H1 (cell line): ENCODE measurements around the gene PET100. TPM values are rescaled to one million over a fixed set of nuclear protein-coding genes. Genes with fewer than 3 reads are reported as not detected.
A peak's percentile ranks its signal among the peaks of the same experiment; 100 is the strongest.

Source experiments
- CTCF ChIA-PET: fragments of 300-600 bp; sonication (Branson Sonifier 250); formaldehyde crosslinking; loops from one replicate; lab custom pipeline; 2021; ENCODE audit not compliant: partially characterized antibody; lab: Charles Lee
- POLR2A ChIA-PET: fragments of 300-600 bp; sonication (Branson Sonifier 250); formaldehyde crosslinking; loops from one replicate; lab custom pipeline; 2021; ENCODE audit warnings: inconsistent platforms; ENCODE audit not compliant: partially characterized antibody; lab: Charles Lee
- DNase-seq, 2 experiments: peaks; one replicate each; pipeline versions ENCODE4 v3.0.0 to v3.0.0-alpha.2; 2010 to 2022; ENCODE audit warnings: low spot score in 2 of 2, low read depth in 1 of 2, mixed read lengths in 1 of 2
- FAIRE-seq: peaks from 2 replicates; lab custom pipeline; 2011; peaks lifted over from hg19 to GRCh38; lab: Jason Lieb, UNC
- H2AFZ ChIP-seq: 2 replicates; pipeline ENCODE4 v1.8.1; 2012; ENCODE audit warnings: low read length, inconsistent platforms
- H2AK5ac ChIP-seq: 2 replicates; pipeline ENCODE4 v1.6.1; 2013; ENCODE audit warnings: low read depth, low read length
- H2BK120ac ChIP-seq: replicated peaks from 2 replicates; pipeline ENCODE3; 2013; ENCODE audit warnings: low read depth, low read length, inconsistent platforms
- H2BK12ac ChIP-seq: 2 replicates; pipeline ENCODE4 v1.6.1; 2013; ENCODE audit warnings: low read depth, low read length
- H2BK15ac ChIP-seq: 2 replicates; pipeline ENCODE4 v1.6.1; 2013; ENCODE audit warnings: low read length
- H2BK20ac ChIP-seq: 2 replicates; pipeline ENCODE4 v1.6.1; 2013; ENCODE audit warnings: low read length
- H2BK5ac ChIP-seq: 2 replicates; pipeline ENCODE4 v1.6.1; 2013; ENCODE audit warnings: low read depth, low read length
- H3K14ac ChIP-seq: 2 replicates; pipeline ENCODE4 v1.6.1; 2013; ENCODE audit warnings: inconsistent platforms; ENCODE audit not compliant: insufficient read length
- H3K18ac ChIP-seq: 2 replicates; pipeline ENCODE4 v1.6.1; 2013; ENCODE audit warnings: low read length; ENCODE audit errors: extremely low read depth
- H3K23ac ChIP-seq: 2 replicates; pipeline ENCODE4 v1.6.1; 2013; ENCODE audit warnings: inconsistent platforms; ENCODE audit not compliant: insufficient read length
- H3K23me2 ChIP-seq: 2 replicates; pipeline ENCODE4 v1.6.1; 2013; ENCODE audit warnings: low read depth, low read length
- H3K27ac ChIP-seq: 2 replicates; pipeline ENCODE4 v1.6.1; 2011; ENCODE audit warnings: low read depth, low read length, inconsistent platforms
- H3K27me3 ChIP-seq, 4 experiments: replicated peaks in 1 of 4; 1 replicate in 1 of 4; 2 replicates in 3 of 4; pipeline versions ENCODE4 v1.6.1 to v1.8.1; 2011 to 2013; ENCODE audit warnings: low read length in 3 of 4, mild to moderate bottlenecking in 3 of 4, inconsistent platforms in 2 of 4, mixed read lengths in 2 of 4, moderate library complexity in 1 of 4; ENCODE audit not compliant: control insufficient read depth in 3 of 4, insufficient read depth in 3 of 4; ENCODE audit errors: extremely low read depth in 1 of 4
- H3K36me3 ChIP-seq, 4 experiments: 2 replicates each; pipeline versions ENCODE4 v1.6.1 to v1.8.1; 2011 to 2013; ENCODE audit warnings: mild to moderate bottlenecking in 4 of 4, low read length in 3 of 4, moderate library complexity in 2 of 4, control low read depth in 1 of 4, inconsistent platforms in 1 of 4; ENCODE audit not compliant: insufficient read depth in 4 of 4, control insufficient read depth in 2 of 4
- H3K4ac ChIP-seq: replicated peaks from 2 replicates; pipeline ENCODE3; 2013; ENCODE audit warnings: low read length, low read depth, mixed read lengths, inconsistent platforms; ENCODE audit not compliant: insufficient read length
- H3K4me1 ChIP-seq, 4 experiments: replicated peaks in 1 of 4; 1 replicate in 1 of 4; 2 replicates in 3 of 4; pipeline versions ENCODE4 v1.6.1 to v1.8.1; 2011 to 2013; ENCODE audit warnings: low read length in 3 of 4, inconsistent platforms in 2 of 4, mixed read lengths in 1 of 4; ENCODE audit not compliant: insufficient read depth in 4 of 4, control insufficient read depth in 3 of 4
- H3K4me2 ChIP-seq, 2 experiments: 2 replicates each; pipeline versions ENCODE4 v1.6.1 to v1.8.1; 2011 to 2013; ENCODE audit warnings: low read depth in 2 of 2, low read length in 2 of 2, control low read depth in 1 of 2, inconsistent platforms in 1 of 2, mild to moderate bottlenecking in 1 of 2; ENCODE audit not compliant: insufficient read depth in 1 of 2
- H3K4me3 ChIP-seq, 4 experiments: fragments of 200-600, 300-600 bp in 1 of 4; sonication (generic), shearing (Covaris generic), sonication (Bioruptor Twin) in 1 of 4; 2 replicates each; pipeline versions ENCODE4 v1.5.1 to v1.8.1; 2011 to 2016; ENCODE audit warnings: low read length in 4 of 4, low read depth in 3 of 4, control low read depth in 2 of 4, inconsistent platforms in 2 of 4, mild to moderate bottlenecking in 2 of 4, mixed read lengths in 1 of 4, moderate library complexity in 1 of 4; ENCODE audit not compliant: insufficient read depth in 2 of 4; ENCODE audit errors: extremely low read depth in 1 of 4
- H3K56ac ChIP-seq: replicated peaks from 2 replicates; pipeline ENCODE3; 2013; ENCODE audit warnings: low read depth, mild to moderate bottlenecking, mixed read lengths, low read length, inconsistent platforms; ENCODE audit not compliant: insufficient read length
- H3K79me1 ChIP-seq: 2 replicates; pipeline ENCODE4 v1.6.1; 2013; ENCODE audit warnings: low read depth, low read length, control low read depth
- H3K79me2 ChIP-seq, 2 experiments: 2 replicates each; pipeline versions ENCODE4 v1.6.1 to v1.8.1; 2012 to 2013; ENCODE audit warnings: low read length in 2 of 2, mild to moderate bottlenecking in 2 of 2, inconsistent platforms in 1 of 2; ENCODE audit not compliant: insufficient read depth in 2 of 2, control insufficient read depth in 1 of 2
- H3K9ac ChIP-seq, 4 experiments: replicated peaks in 1 of 4; 1 replicate in 1 of 4; 2 replicates in 3 of 4; pipeline versions ENCODE4 v1.6.1 to v1.8.1; 2011 to 2013; ENCODE audit warnings: low read depth in 3 of 4, low read length in 3 of 4, control low read depth in 2 of 4, mild to moderate bottlenecking in 2 of 4, moderate library complexity in 2 of 4, inconsistent platforms in 1 of 4; ENCODE audit errors: extremely low read depth in 1 of 4
- H3K9me3 ChIP-seq, 2 experiments: 2 replicates each; pipeline versions ENCODE4 v1.6.1 to v1.8.1; 2012 to 2013; ENCODE audit warnings: mild to moderate bottlenecking in 2 of 2, moderate library complexity in 2 of 2, control low read depth in 1 of 2, inconsistent platforms in 1 of 2, low read depth in 1 of 2, low read length in 1 of 2, mixed read lengths in 1 of 2; ENCODE audit not compliant: insufficient read depth in 2 of 2
- H4K20me1 ChIP-seq, 2 experiments: replicated peaks in 1 of 2; 2 replicates each; pipeline versions ENCODE3 to v1.8.1; 2011 to 2013; ENCODE audit warnings: inconsistent platforms in 2 of 2, low read length in 2 of 2, mild to moderate bottlenecking in 1 of 2; ENCODE audit not compliant: insufficient read depth in 2 of 2, control insufficient read depth in 1 of 2
- H4K5ac ChIP-seq: 2 replicates; pipeline ENCODE4 v1.6.1; 2013; ENCODE audit warnings: low read length, low read depth, mixed read lengths, inconsistent platforms; ENCODE audit not compliant: insufficient read length
- H4K8ac ChIP-seq: 2 replicates; pipeline ENCODE4 v1.8.0; 2013; ENCODE audit warnings: mild to moderate bottlenecking, moderate library complexity, low read length, inconsistent platforms; ENCODE audit not compliant: insufficient read depth; ENCODE audit errors: extremely low read depth
- H4K91ac ChIP-seq: replicated peaks from 2 replicates; pipeline ENCODE3; 2013; ENCODE audit warnings: low read length, mixed read lengths, inconsistent platforms; ENCODE audit not compliant: insufficient read length
- CBX5 ChIP-seq: fragments of 300-800, 300-1000 bp; sonication (generic); IDR thresholded peaks from 2 replicates; pipeline ENCODE4 v1.7.1; 2016; ENCODE audit warnings: antibody characterized with exemption, low read length, low read depth
- EGR1 ChIP-seq: IDR thresholded peaks from 2 replicates; pipeline ENCODE4 v1.6.1; 2011; ENCODE audit warnings: low read depth, low read length, borderline replicate concordance
- KDM1A ChIP-seq: fragments of 200-600, 300-600 bp; sonication (generic); IDR thresholded peaks from 2 replicates; pipeline ENCODE4 v1.7.1; 2016; ENCODE audit warnings: mild to moderate bottlenecking, low read length, borderline replicate concordance
- MAFK ChIP-seq: IDR thresholded peaks from 2 replicates; pipeline ENCODE4 v1.6.1; 2012; ENCODE audit warnings: low read depth, mild to moderate bottlenecking, improper control_type of control experiment, low read length
- POLR2AphosphoS5 ChIP-seq: IDR thresholded peaks from 2 replicates; pipeline ENCODE4 v1.6.1; 2011; ENCODE audit warnings: low read depth, low read length
- SRF ChIP-seq: IDR thresholded peaks from 2 replicates; pipeline ENCODE4 v1.6.1; 2011; ENCODE audit warnings: mild to moderate bottlenecking, low read depth, low read length, moderate library complexity
- TAF7 ChIP-seq: optimal IDR thresholded peaks from 2 replicates; pipeline ENCODE3; 2011; ENCODE audit warnings: low read depth, mild to moderate bottlenecking, inconsistent platforms, low read length, moderate library complexity, borderline replicate concordance
- WGBS, 2 experiments: shearing (Covaris generic) in 1 of 2; methylation state at CpG; one replicate each; pipeline versions ENCODE4 v1.1.6 to v1.1.7; 2013 to 2015; ENCODE audit warnings: low lambda C conversion rate in 2 of 2, mixed read lengths in 2 of 2, inconsistent platforms in 1 of 2, low coverage in 1 of 2, missing lambda C conversion rate in 1 of 2; ENCODE audit not compliant: insufficient replicate concordance in 2 of 2, insufficient coverage in 1 of 2, insufficient read length in 1 of 2; ENCODE audit errors: extremely low coverage in 1 of 2, missing lambda C conversion rate in 1 of 2; 5-methylcytosine and 5-hydroxymethylcytosine counted together
- polyA plus RNA-seq, 7 experiments: library from polyadenylated mRNA; depleted of rRNA in 3 of 7; stranded (reverse) in 5 of 7; unstranded in 2 of 7; fragments of >200 nt in 5 of 7; fragments of 200-250 nt in 2 of 7; gene quantifications; 1 replicate in 5 of 7; 2 replicates in 1 of 7; 4 replicates in 1 of 7; pipeline versions ENCODE4 v1.2.1 to v1.2.3, GENCODE V29; 2011 to 2013; ENCODE audit warnings: missing spikeins in 2 of 7, mixed read lengths in 2 of 7
- total RNA-seq: library from RNA; stranded (reverse); fragmentation: NEBNext Ultra II Directional; extraction: Animal tissue kit (Norgen Biotek cat#: 25700); gene quantifications from 2 replicates; pipeline ENCODE4 v1.2.1, GENCODE V29; 2021
- TF ChIP-seq, protein P1 (sequence below), 3 experiments: IDR thresholded peaks; 1 replicate in 2 of 3; 2 replicates in 1 of 3; pipeline versions ENCODE4 v1.5.1 to v1.6.1; 2011; ENCODE audit warnings: low read length in 3 of 3, mild to moderate bottlenecking in 3 of 3, inconsistent platforms in 2 of 3, low read depth in 1 of 3, moderate library complexity in 1 of 3; ENCODE audit not compliant: insufficient read depth in 1 of 3; ENCODE audit errors: control extremely low read depth in 1 of 3
- TF ChIP-seq, protein P2 (sequence below): IDR thresholded peaks from 2 replicates; pipeline ENCODE4 v1.6.1; 2011; ENCODE audit warnings: low read depth, mild to moderate bottlenecking, low read length; ENCODE audit not compliant: insufficient read depth

Gene PET100
- total and polyA plus RNA-seq, 2 of the 8 experiments (the other 6 are each of a cell fraction or from before 2014, with no cell fraction given), result 80.8 to 105 TPM

DNA sequence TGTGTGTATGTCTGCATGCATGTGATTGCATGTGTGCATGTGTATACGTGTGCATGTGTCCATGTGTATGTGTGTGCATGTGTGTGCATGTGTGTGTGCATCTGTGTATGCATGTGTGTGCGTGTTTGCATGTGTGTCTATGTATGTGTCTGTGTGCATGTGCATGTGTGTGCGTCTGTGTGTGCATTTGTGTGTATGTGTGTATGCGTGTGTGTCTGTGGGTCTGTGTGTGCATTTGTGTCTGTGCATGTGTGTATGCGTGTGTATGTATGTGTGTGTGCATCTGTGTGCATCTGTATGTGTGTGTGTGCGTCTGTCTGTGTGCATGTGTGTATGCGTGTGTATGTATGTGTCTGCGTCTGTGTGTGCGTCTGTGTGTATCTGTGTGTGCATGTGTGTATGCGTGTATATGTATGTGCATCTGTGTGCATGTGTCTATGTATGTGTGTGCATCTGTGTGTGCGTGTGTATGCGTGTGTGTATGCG, 10.3 kb downstream of the PET100 start:
- no peak for TF ChIP-seq KDM1A
- TF ChIP-seq, protein P1, sequence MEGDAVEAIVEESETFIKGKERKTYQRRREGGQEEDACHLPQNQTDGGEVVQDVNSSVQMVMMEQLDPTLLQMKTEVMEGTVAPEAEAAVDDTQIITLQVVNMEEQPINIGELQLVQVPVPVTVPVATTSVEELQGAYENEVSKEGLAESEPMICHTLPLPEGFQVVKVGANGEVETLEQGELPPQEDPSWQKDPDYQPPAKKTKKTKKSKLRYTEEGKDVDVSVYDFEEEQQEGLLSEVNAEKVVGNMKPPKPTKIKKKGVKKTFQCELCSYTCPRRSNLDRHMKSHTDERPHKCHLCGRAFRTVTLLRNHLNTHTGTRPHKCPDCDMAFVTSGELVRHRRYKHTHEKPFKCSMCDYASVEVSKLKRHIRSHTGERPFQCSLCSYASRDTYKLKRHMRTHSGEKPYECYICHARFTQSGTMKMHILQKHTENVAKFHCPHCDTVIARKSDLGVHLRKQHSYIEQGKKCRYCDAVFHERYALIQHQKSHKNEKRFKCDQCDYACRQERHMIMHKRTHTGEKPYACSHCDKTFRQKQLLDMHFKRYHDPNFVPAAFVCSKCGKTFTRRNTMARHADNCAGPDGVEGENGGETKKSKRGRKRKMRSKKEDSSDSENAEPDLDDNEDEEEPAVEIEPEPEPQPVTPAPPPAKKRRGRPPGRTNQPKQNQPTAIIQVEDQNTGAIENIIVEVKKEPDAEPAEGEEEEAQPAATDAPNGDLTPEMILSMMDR (IDR thresholded peaks at IDR 0.05; ENCODE audit: control extremely low read depth in 1 of 3, insufficient read depth in 1 of 3, low read depth in 1 of 3, low read length in 3 of 3), result no peak
- TF ChIP-seq TAF7, result no peak
- no peak for TF ChIP-seq CBX5
- TF ChIP-seq SRF, result no peak
- TF ChIP-seq, protein P2, sequence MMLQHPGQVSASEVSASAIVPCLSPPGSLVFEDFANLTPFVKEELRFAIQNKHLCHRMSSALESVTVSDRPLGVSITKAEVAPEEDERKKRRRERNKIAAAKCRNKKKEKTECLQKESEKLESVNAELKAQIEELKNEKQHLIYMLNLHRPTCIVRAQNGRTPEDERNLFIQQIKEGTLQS, result no peak
- TF ChIP-seq EGR1, result no peak
- no peak for TF ChIP-seq POLR2AphosphoS5
- no peak for TF ChIP-seq MAFK
- no peaks in the 10 kb centered on the region; a peak in 1 of 4 replicates for H3K9me3 ChIP-seq
- H3K4me2 ChIP-seq, result no peak overlapping the region
- H4K5ac ChIP-seq, result no peak overlapping the region
- FAIRE-seq, result no peak
- peaks cover 0 to 3% of the 10 kb centered on the region in 2 experiments; a peak in 1 of 4 replicates for H3K79me2 ChIP-seq
- peak overlapping the region; percentile 69 for H3K4ac ChIP-seq
- peaks cover 5% of the 10 kb centered on the region; the same call in 1 of the 2 replicates for H3K23me2 ChIP-seq
- peak overlapping the region; percentile 65 for H4K91ac ChIP-seq
- WGBS, 2 experiments, result 90% methylated on average over 13 of the region's 13 CpGs; no CpG with 5 or more reads in 1 of the 2 experiments
- POLR2A ChIA-PET, result interaction anchor here (1.2 kb wide), 1 partner anchor 14 kb away, joined by 4 read pairs; no protein-coding TSS in a partner anchor
- no peak overlapping the region for H3K9ac ChIP-seq
- H2AFZ ChIP-seq, result no peak overlapping the region
- CTCF ChIA-PET, result no interaction called here
- H3K27ac ChIP-seq, result no peak overlapping the region
- H2BK15ac ChIP-seq, result no peak overlapping the region; the same call in 1 of the 2 replicates
- H3K4me1 ChIP-seq, result peaks cover 0 to 10% (median under 1%) of the 10 kb centered on the region in 4 experiments; a peak in 3 of 7 replicates
- H3K23ac ChIP-seq, result no peak overlapping the region
- H2BK120ac ChIP-seq, result no peak overlapping the region
- peak overlapping the region; percentile 19; the same call in 1 of the 2 replicates for H2BK12ac ChIP-seq
- H4K20me1 ChIP-seq, result peaks cover 0 to 15% of the 10 kb centered on the region in 2 experiments
- no peak overlapping the region for H3K14ac ChIP-seq
- no peak overlapping the region for H4K8ac ChIP-seq
- no peaks in the 10 kb centered on the region; the same call in 1 of the 2 replicates for H3K79me1 ChIP-seq
- no peak overlapping the region for H3K4me3 ChIP-seq
- peaks cover 3 to 17% (median 14%) of the 10 kb centered on the region in 4 experiments for H3K27me3 ChIP-seq
- H3K56ac ChIP-seq, result no peak overlapping the region
- no peak for DNase-seq
- H3K18ac ChIP-seq, result no peak overlapping the region
- H2AK5ac ChIP-seq, result peak overlapping the region; percentile 77
- no peak overlapping the region for H2BK5ac ChIP-seq
- no peak overlapping the region for H2BK20ac ChIP-seq
- peaks cover 0 to 6% (median 0%) of the 10 kb centered on the region in 4 experiments; a peak in 2 of 8 replicates for H3K36me3 ChIP-seq
